ENCODE results near the gene MAPK7.

The MAPK7 gene

GRCh38 chr17:19402171-19402570 lies 23.9 kb downstream of the MAPK7 start:
- DNase-seq = no peak

GRCh38 chr17:19403021-19403420 lies 24.7 kb downstream of the MAPK7 start:
- DNase-seq = no peak

- no peak for DNase-seq
Measured at GRCh38 chr17:19404264-19404663, 26.0 kb downstream of the MAPK7 start.

GRCh38 chr17:19405114-19405513 lies 26.8 kb downstream of the MAPK7 start:
- DNase-seq = no peak

GRCh38 chr17:19407601-19408345 lies 29.5 kb downstream of the MAPK7 start:
- DNase-seq = no peak

GRCh38 chr17:19408346-19408710 lies 30.0 kb downstream of the MAPK7 start:
- DNase-seq = no peak

- no peak for DNase-seq
Measured at GRCh38 chr17:19409066-19409465, 30.8 kb downstream of the MAPK7 start.

GRCh38 chr17:19409509-19409908 lies 31.2 kb downstream of the MAPK7 start:
- DNase-seq = peak in 1 of 2 donors; percentile 14

- DNase-seq = no peak
Measured at GRCh38 chr17:19410091-19410490, 31.8 kb downstream of the MAPK7 start.

GRCh38 chr17:19410875-19411620 lies 32.8 kb downstream of the MAPK7 start, which contains the start of gene RNF112:
RNF112 (plus strand) TSS chr17:19411232; CDS start chr17:19411409, 177 bp downstream.
- no peak for DNase-seq

GRCh38 chr17:19411631-19412030 lies 33.3 kb downstream of the MAPK7 start:
- DNase-seq = no peak

GRCh38 chr17:19412510-19412909 lies 34.2 kb downstream of the MAPK7 start:
- no peak for DNase-seq

- DNase-seq = no peak
Measured at GRCh38 chr17:19412984-19413383, 34.7 kb downstream of the MAPK7 start.

GRCh38 chr17:19413761-19414160 lies 35.5 kb downstream of the MAPK7 start:
- DNase-seq = no peak

- DNase-seq = no peak
Measured at GRCh38 chr17:19414396-19415280, 36.3 kb downstream of the MAPK7 start.

GRCh38 chr17:19415311-19415710 lies 37.0 kb downstream of the MAPK7 start:
- DNase-seq = no peak

- DNase-seq = no peak
Measured at GRCh38 chr17:19415806-19416775, 37.8 kb downstream of the MAPK7 start.

GRCh38 chr17:19417611-19418010 lies 39.3 kb downstream of the MAPK7 start:
- DNase-seq = no peak

GRCh38 chr17:19418251-19418992 lies 40.1 kb downstream of the MAPK7 start:
- no peak for DNase-seq

GRCh38 chr17:19421219-19421618 lies 42.9 kb downstream of the MAPK7 start:
- DNase-seq = no peak

GRCh38 chr17:19421926-19422325 lies 43.6 kb downstream of the MAPK7 start:
- no peak for DNase-seq

Data from stimulated activated CD4-positive, alpha-beta T cell treated with anti-CD3 and anti-CD28 coated beads, Interleukin-2, amount 100 ng/mL, for 48 hours (primary cell).